ENCODE results near the gene MMP20.

The MMP20 gene

DNA sequence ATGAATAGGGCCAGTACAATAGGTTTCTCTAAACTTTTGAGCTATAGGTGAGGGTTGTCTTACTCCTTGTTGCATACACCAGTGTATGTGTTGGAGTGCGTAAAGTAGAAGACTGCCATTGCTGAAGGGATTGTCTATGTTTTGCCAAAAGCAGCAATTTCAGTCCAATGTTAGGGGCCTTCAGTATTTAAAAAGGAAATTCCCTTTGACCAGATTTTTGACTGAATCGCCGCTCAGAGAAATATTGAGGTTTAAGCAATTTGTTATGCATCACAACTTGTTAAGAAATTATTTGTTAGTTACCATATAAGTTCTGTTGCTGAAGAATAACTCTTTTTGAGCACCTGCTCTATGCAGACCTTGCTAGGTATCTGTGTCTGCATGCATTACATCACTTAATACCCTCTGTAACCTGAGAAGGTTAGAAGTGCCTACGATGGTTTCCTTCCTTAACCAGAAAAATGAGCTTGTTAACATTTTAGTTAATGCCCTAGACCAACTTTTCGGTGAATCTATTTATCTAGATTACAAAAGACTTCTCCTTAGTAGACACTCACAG, 33.9 kb downstream of the MMP20 start:
- DNase-seq, result no peak

DNA sequence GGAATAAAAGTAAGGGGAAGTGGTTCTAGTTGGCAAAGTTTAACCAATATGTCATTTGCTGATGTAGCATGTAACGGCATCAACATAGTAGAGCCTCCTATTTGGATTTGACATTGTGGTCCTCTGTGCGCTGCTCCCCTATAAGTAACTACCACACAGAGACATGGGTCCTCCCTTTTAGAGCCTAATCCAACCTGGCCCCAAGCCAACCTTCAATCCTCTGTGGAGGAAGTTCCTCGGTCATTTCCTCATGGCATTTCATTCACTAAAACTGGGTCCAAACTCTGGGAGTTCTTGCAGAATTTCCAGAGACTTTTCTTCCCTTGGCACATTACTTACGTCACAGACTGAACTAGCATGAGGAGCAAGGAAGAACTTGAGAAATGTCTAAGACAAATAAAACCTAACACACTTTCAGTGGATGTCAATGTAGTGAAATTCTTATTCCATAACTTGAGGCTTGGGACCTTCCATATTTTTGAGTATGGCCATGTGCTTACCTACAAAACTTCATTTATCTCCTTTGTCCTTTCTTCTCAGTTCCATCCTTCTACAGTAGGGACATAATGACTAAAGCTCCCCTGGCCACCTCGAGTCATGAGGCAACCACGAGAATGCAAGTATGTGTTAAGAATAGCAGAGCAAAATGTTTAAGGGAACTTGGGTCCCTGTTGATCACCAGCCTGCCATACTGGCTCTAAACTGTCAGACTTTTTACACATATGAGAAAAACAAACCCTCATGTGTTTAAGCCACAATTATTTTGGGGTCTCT, 34.7 kb downstream of the MMP20 start:
- DNase-seq, result no peak

DNA sequence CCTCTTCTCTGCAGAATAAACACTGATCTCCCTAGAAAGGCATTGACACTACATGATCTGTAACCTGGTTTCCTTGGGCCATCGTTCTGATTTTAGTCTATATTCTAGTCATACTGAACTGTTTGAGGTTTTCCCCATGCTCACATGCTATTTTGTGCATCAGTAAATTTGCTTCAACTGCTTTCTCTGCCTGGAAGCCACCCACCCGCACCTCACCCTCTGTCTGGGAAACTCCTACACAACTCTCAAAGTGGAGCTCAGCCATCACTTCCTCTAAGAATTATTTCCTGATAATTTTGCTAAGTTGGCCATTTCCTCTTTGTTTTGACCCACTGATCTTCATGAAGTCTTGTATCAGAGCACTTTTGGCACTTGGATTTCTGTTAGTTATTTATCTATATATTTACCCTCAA, 36.1 kb downstream of the MMP20 start:
- no peak for DNase-seq

DNA sequence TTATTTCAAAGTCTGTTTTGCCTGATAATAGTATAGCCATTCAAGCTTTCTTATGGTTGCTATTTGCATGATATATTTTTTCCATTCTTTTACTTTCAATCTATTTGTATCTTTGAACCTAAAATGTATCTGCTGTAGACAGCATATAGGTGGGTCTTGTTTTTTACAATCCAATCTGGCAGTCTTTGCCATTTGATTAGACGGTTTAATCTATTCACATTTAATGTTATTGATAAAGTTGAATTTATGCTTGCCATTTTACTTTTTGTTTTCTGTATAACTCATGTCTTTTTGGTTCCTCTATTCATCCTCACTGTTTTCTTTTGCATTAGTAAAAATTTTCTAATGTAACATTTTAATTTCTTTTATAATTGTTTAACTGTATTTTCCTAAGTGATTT, 37.4 kb downstream of the MMP20 start:
- no peak for DNase-seq

DNA sequence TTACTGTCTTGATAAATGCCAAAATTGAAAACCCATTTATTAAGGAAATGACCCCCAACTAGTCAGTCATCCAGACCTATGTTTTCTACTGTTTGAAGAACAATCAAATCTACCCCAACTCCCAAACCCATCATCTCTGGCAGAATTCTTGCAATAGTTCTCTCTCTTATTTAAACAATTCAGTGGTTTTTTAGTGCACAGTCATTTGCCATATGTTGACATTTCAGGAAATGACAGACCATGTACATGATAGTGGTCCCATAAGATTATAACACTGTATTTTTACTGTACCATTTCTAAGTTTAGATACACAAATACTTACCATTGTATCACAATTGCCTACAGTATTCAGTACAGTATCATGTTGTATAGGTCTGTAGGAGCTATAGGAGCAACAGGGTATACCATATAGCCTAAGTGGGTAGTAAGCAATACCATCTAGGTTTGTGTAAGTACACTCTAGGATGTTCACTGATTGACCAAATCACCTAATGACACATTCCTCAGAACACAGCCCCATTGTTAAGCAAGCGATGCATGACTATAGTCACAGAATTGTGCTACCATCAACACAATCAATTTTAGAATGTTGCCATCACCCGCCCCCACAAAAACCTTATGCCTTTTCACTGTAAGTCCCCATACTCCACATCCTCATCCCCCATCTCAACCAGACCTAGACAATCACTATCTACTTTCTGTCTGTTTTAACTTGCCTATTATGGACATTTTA, 41.8 kb downstream of the MMP20 start:
- no peak for DNase-seq

DNA sequence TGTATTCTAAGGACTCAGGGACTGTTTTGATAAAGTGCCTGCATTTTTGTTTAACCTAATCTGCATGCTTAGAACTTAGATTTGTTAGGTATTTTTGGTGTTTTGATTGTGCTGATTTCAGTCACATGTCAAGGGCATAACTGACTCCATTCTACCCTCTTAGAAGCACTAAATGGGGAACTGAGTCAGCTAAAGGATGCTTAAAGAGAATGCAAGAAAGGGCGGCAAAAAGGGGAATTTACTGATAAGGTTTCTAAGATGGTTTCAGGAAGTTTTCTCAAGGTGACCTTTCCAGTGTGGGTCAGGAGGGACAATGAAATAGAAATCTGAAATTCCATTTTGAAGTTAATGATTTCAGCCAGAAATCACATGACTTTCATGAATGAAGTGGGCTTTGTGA, 43.0 kb downstream of the MMP20 start:
- no peak for DNase-seq

DNA sequence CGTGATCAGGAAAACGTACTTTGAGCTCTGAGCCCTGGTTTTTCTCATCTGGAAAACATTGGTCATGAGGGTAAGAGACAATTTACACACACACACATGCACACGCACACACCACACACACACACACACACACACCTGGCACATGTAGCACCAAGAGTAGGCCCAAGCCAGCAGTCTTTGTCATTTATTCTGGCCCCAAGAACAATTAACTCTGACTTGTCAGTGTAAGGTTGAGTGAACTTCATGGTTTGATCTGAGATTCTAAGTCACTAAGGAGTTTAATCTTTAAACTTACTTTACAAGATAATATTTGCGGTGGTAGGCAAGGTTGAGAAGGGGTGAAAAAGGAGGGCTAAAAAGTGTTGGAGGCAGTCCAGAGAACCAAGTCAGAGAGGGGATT, 44.1 kb downstream of the MMP20 start:
- no peak for DNase-seq

DNA sequence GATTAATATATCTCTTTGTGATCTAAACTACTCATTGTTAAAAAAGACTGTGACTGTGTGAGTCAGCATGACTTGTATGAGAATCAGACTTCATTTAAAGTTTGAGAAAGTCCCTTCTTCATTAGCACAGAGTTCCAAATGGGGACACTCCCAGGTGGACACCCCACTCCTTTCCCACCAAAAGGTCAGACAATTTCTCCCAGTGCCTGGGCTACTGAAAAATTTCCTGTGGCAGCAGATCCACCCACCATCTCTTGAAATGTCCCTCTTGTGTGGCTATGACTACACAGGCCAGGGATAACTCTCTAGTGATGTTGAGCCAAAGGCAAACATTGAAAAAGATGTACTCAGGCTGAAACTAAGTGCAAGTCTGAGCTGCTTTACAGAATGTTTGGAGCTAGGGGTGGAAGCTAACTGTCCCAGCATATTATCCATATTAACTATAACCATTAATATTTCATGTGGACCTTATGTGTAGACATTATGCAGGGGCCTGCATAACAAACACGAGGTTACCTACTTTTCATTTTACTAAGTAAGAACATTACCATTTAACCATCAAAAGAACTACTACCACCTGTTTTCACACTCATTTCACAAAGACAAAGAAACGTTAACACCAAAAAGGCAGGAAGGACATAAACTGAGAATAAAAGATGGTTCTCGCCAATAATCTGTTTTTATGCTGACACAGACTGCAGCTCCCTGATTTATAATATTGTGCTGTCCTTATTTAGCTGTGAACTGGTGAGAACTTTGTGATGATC, 44.8 kb downstream of the MMP20 start:
- DNase-seq, result no peak

DNA sequence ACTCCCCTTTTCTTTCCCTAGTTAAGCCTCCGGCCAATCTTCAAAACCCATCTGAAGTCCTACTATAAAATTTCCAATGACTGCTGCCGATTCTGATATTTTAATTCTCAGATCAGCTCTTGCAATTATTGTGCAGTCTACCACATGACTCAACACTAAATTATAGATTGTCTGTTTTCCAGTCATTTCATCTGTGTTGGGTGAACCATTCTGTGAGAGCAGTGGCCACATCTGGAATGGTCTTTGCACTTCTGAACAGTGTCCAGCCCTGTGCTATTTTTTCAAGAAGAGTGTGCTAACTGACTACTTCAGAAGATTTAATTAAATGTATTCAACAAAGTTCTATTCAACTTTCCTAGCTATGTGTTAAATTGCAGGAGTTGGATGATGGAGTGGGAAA, 47.4 kb downstream of the MMP20 start:
- no peak for DNase-seq

DNA sequence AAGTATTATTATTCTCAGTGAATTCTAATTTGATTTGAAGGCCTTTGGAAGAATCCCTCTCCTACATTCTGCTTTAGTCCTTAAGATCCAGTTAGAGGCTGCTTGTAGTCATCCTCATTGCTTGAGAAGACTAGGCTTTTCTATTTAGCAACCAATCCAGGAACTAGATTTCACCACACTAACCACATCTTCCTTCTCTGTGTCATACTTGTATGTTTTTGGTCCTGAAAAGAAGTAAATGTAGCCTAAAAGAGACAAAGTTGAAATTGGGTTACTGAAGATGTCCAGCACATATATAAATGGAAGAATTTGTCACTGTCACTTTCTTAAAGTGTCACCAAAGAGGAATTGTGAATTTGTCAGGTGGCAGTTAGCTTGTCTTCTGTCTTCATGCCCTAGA, 48.0 kb downstream of the MMP20 start:
- no peak for DNase-seq

DNA sequence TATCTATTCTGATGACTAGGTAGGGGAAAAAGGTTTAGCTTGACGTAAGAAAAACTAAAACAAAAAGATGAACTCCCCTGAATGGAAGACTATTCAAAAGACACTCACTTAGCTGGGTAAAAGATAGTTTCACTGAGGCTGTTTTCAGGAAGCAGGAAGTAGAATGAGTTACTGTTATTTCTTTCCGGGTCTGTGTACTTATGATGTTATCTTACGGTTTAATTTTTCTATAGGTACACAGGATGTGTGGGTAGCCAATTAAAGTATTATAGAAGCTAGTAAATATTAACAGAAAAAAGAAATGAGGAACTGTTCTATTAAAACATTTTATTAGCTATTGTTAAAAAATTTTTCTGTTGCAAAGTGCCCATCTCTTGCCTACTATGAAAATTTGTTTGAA, 48.8 kb downstream of the MMP20 start:
- DNase-seq, result no peak

DNA sequence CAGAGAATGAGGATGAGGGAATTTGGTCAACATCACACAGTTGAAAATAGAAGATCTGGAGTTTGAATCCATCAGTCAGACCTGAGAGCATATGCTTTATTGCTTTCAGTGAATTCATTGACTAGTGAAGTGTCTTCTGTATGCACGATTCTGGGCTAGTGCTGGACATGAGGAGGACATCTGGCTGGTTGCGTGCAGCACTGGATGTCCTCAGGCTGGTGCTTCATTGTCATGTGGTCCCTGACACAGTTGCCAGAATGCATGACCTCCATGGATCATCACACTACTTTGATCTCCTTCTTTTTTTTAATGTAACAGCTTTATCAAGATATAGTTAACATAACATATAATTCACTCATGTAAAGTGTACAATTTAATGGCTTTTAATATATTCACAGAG, 50.1 kb downstream of the MMP20 start:
- DNase-seq, result no peak

DNA sequence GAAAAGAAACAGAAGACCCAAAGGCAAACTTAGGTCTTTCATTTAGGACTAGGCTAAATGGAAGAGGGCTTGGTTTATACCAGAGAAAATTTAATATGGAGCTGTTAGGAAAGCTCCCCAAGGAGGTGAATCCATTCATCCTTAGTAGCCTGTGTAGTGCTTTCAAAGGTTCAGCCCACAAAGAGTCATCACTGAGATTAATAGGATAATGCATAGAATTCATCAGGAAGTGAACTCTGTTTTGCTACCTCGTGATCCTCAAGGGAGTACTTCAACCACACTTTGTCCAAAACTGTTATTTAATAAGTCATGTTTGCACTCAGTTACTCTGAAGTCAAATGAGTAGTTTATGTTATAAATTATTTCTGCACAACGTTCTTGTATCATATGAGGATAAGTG, 51.3 kb downstream of the MMP20 start:
- no peak for DNase-seq

DNA sequence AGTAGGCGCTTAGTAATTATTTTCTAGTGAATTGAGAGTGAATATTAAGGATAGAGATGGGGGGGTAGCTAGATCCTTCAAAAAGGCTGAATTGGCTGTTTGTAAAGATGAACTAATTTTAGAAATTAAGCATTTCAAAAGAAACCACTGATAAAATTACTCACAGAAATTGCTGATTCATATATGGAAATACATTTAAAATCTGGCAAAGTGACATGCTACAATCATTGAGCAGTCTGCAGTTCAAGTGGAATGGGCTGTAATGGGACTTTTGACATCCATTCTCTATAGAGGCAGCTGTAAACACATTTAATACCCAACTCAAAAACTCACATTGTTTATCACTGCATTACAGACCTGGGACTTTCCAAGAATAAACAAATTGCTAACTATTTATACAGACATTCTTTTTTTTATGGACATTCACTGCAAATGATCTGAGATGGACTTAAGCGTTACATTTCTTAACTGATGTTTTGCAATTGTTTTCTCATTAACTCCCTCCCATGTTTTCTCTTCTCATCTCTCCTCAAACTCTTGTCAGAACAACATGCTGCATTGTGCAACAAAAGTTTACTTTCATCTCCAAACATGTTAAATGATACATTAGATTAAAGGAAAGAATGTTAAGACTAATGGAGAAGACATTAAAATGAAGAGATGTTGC, 52.4 kb downstream of the MMP20 start:
- DNase-seq, result no peak

DNA sequence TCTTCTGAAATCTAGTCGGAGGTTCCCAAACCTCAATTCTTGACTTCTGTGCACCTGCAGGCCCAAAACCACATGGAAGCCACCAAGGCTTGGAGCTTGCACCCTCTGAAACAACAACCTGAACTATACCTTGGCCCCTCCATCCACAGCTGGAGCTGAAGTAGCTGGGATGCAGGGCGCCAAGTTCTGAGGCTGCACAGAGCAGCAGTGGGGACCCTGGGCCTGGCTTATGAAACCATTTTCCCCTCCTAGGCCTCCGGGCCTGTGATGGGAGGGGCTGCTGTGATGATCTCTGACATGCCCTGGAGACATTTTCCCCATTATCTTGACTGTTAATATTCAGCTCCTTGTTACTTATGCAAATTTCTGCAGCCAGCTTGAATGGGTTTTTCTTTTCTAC, 56.3 kb downstream of the MMP20 start:
- DNase-seq, result no peak

DNA sequence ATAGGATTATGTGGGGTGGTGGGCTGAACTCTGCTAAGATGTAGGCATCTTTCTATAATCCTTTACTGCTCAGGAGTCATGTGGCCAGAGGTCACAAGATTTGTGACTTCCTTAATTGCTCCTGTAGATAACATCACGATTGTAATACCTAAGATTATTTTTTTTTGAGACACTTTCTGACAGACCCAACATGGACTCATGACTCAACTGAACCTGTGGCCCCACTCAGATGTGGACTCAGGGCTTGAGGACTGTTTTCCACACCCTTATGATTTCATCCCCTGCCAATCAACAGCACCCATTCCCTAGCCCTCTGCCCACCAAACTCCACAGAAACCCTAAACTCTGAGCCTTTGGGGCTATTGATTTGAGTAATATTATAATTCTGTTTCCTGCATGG, 59.0 kb downstream of the MMP20 start:
- DNase-seq, result no peak

DNA sequence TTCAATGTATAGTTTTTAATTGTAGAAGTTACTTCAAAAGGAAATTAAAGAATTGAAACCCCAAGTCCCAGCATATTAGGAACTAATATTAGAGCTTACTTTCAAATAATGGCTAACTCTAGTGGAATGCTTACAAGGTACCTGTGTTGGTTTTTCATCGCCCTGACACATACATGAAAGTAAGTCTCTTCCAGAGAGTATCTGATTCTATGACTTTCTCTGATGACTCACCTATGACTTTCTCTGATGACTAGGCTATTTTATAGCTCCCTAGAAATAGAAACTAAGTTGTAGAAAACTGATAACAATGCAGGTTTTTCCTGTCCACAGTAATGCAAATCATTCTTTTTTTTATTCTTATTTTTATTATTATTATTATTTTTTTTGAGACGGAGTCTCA, 61.0 kb downstream of the MMP20 start:
- no peak for DNase-seq

DNA sequence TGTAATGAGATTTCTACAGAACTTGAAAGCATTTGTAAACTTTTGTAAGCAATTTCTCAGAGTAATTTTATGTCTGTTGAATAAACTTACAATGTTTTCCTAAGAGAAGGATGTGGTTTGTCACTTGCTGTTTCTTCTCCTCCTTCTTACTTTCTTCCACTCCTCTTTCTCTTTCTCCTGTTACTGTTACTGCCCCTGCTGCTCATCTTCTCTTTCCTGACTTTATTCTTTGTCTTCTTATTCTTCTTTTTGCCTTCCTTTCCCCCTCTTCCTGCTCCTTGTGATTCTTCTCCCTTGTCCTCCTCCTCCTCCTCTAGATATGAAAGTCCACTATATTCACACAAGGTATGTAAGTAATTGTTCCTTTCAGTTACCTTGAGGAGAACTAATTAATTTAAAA, 63.5 kb downstream of the MMP20 start:
- DNase-seq, result no peak

DNA sequence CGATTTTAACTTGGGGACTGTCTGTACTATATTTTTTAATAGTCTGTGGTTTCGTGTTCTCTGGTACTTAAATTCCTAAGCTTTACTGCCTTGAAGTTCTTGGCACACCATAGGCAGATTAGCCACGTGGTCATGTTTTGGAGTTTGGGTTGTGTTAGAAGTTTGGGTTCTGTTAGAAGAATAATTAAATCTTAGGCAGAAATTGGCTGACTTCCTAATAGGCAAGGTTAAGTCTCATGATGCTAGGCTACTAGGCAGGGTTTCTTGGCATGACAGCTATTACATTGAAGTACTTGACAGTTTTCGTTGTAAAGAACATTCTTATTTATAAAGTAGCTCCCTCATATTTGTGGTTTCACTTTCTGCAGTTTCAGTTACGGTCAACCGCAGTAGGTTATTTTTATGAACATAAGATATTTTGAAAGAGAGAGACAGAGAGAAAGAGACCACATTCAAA, 64.5 kb downstream of the MMP20 start:
- DNase-seq, result no peak

DNA sequence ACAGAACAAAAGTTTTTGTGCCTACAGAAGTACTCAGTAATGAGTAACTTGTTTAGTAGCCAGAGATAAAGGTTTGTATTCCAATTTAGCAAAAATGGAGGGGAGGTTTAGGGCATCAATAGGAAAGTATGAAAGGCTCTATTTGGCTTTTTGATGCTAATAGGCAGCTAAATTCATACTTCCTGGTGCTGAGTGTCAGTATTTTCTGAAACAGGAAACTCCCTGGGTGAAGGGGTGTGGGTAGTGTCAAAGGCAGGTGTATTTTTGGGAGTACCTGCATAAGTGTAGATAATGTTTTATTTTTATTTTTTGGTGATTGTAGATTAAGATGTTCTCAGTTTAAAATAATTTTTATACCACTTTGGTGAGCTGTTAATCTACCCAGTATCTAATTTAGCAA, 65.3 kb downstream of the MMP20 start:
- no peak for DNase-seq

DNA sequence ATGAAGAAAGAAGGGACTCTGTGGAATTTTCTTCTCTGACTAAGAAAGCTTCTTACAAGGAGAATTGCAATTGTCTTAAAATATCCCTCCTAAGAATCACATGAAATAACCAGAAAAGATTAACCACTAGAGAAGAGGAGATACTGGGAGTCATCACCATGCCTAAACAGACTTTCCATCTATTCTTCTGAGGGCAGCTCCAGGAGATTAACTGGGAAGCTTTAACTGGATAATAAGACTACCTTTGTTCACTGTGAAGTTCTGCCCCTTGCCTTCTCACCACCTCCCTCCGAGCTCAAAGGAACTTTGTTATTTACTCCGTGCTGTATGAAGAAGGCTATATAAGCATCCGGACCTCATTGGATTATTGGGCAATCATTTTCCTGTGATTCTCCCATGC, 70.0 kb downstream of the MMP20 start:
- DNase-seq, result no peak

DNA sequence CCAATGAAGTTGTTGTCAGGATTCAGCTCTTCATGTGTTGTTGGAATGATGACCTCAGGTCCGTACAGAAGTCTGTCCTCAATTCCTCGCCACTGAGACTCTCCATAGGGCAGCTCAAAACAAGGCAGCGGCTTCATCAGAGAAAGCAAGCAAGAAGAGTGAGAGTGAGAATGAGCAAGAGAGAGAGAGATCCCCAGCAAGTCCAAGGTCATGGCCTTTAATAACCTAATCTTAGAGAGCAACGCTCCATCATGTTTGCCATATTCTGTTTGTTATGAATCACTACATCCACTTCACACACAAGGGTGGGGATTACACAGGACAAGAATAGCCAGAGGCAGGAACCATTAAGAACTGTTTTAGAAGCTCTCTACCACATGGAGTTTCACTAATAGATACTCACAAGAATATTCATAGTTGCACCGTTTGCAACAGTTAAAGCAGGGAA, 71.3 kb downstream of the MMP20 start:
- DNase-seq, result no peak
